ENCODE data around the gene PIGQ. TPM values are rescaled to one million over a fixed set of nuclear protein-coding genes. Genes with fewer than 3 reads are reported as not detected.

PIGQ gene
- total and polyA plus RNA-seq, 2 of the 8 experiments (the other 6 are each of a cell fraction or from before 2014, with no cell fraction given): 36.0 to 49.2 TPM

- Histone ChIP-seq H3K36me3 (ENCODE audit: control insufficient read depth in 2 of 4, insufficient read depth in 4 of 4, low read length in 3 of 4) (peaks cover 0 to 14% (median 0%) of the 10 kb centered on the region in 4 experiments; a peak in 3 of 8 replicates), H3K79me2 (ENCODE audit: control insufficient read depth in 1 of 2, insufficient read depth in 2 of 2, low read length in 2 of 2) (peaks cover 0 to 9% of the 10 kb centered on the region in 2 experiments; a peak in 1 of 4 replicates), H2BK12ac (ENCODE audit: low read depth, low read length) (no peak overlapping the region), H4K20me1 (replicated peaks in 1 of 2; ENCODE audit: control insufficient read depth in 1 of 2, insufficient read depth in 2 of 2, low read length in 2 of 2) (peaks cover 0 to 18% of the 10 kb centered on the region in 2 experiments), H3K23me2 (ENCODE audit: low read depth, low read length) (peaks cover 7% of the 10 kb centered on the region; the same call in 1 of the 2 replicates), H3K14ac (ENCODE audit: insufficient read length) (no peak overlapping the region), H2AK5ac (ENCODE audit: low read depth, low read length) (no peak overlapping the region), H2BK15ac (ENCODE audit: low read length) (no peak overlapping the region), H2BK5ac (ENCODE audit: low read depth, low read length) (no peak overlapping the region), H3K27me3 (replicated peaks in 1 of 4; ENCODE audit: control insufficient read depth in 3 of 4, extremely low read depth in 1 of 4, insufficient read depth in 3 of 4, low read length in 3 of 4) (no peaks in the 10 kb centered on the region), H3K4me1 (replicated peaks in 1 of 4; ENCODE audit: control insufficient read depth in 3 of 4, insufficient read depth in 4 of 4, low read length in 3 of 4) (peaks cover 0 to 3% (median 1%) of the 10 kb centered on the region in 4 experiments; a peak in 4 of 7 replicates), H3K79me1 (ENCODE audit: low read depth, low read length) (no peaks in the 10 kb centered on the region; the same call in none of the 2 replicates), H2BK120ac (replicated peaks; ENCODE audit: low read depth, low read length) (no peak overlapping the region), H3K4me2 (ENCODE audit: insufficient read depth in 1 of 2, low read depth in 2 of 2, low read length in 2 of 2) (no peak overlapping the region), H3K4me3 (ENCODE audit: extremely low read depth in 1 of 4, insufficient read depth in 2 of 4, low read depth in 3 of 4, low read length in 4 of 4) (no peak overlapping the region), H3K9ac (replicated peaks in 1 of 4; ENCODE audit: extremely low read depth in 1 of 4, low read depth in 3 of 4, low read length in 3 of 4) (no peak overlapping the region), H2BK20ac (ENCODE audit: low read length) (no peak overlapping the region), H3K18ac (ENCODE audit: extremely low read depth, low read length) (no peak overlapping the region), H3K9me3 (ENCODE audit: insufficient read depth in 2 of 2, low read depth in 1 of 2, low read length in 1 of 2) (no peaks in the 10 kb centered on the region), H4K8ac (ENCODE audit: extremely low read depth, insufficient read depth, low read length) (no peak overlapping the region), H4K5ac (ENCODE audit: insufficient read length, low read depth, low read length) (no peak overlapping the region), H3K4ac (replicated peaks; ENCODE audit: insufficient read length, low read depth, low read length) (no peak overlapping the region), H3K56ac (replicated peaks; ENCODE audit: insufficient read length, low read depth, low read length) (no peak overlapping the region), H3K27ac (ENCODE audit: low read depth, low read length) (no peak overlapping the region), H2AFZ (ENCODE audit: low read length) (no peak overlapping the region), H3K23ac (ENCODE audit: insufficient read length) (no peak overlapping the region), H4K91ac (replicated peaks; ENCODE audit: insufficient read length, low read length) (no peak overlapping the region)
- 95% methylated on average over 41 of the region's 46 CpGs; no CpG with 5 or more reads in 1 of the 2 experiments for WGBS, 2 experiments (ENCODE audit: extremely low coverage in 1 of 2, insufficient coverage in 1 of 2, insufficient read length in 1 of 2, insufficient replicate concordance in 2 of 2, low coverage in 1 of 2, low lambda C conversion rate in 2 of 2, missing lambda C conversion rate in 1 of 2)
- POLR2A ChIA-PET (ENCODE audit: partially characterized antibody): interaction anchor here (0.6 to 3.0 kb wide), 7 partner anchors 11 to 77 kb away, joined by 3 to 9 read pairs (median 3); no protein-coding TSS in a partner anchor
- TF ChIP-seq RBBP5 (IDR thresholded peaks at IDR 0.05; ENCODE audit: borderline replicate concordance, low read depth, low read length): no peak
- TF ChIP-seq E2F6 (IDR thresholded peaks at IDR 0.05): no peak
- FAIRE-seq: no peak
- CTCF ChIA-PET (ENCODE audit: partially characterized antibody): interaction anchor here (0.7 to 1.1 kb wide), 4 partner anchors 15 to 50 kb away, joined by 3 to 4 read pairs (median 3); no protein-coding TSS in a partner anchor
- no peak for DNase-seq (ENCODE audit: low read depth in 1 of 2, low spot score in 2 of 2)
These were observed 4.4 kb downstream of the PIGQ start for GRCh38 chr16:574021-574760.

Measured in H1 (cell line).